K562 (cell line): ENCODE data around the gene KIAA1958. TPM values are rescaled to one million over a fixed set of nuclear protein-coding genes. Genes with fewer than 3 reads are reported as not detected.
A peak's percentile ranks its signal among the peaks of the same experiment; 100 is the strongest.

Experiments
- ATAC-seq: fragments of 200-7000 bp; cut with Tn5 transposase; 3 replicates; pipeline ENCODE4 v1.9.1; 2020; ENCODE audit warnings: moderate library complexity
- BruUV-seq: library from RNA; stranded (reverse); fragments of 400-500 nt; replicated peaks from 2 replicates; lab custom pipeline; 2021; lab: Mats Ljungman, UMichigan
- CTCF ChIA-PET: fragments of 300-600 bp; formaldehyde crosslinking; extraction: SDS; loops from one replicate; lab custom pipeline; 2021; ENCODE audit warnings: low intra/inter-chr PET ratio; lab: Yijun Ruan, JAX
- POLR2A ChIA-PET: fragments of 300-600, 350-650 bp; sonication (Branson Sonifier 250); formaldehyde crosslinking; extraction: SDS; loops from one replicate; lab custom pipeline; 2021; ENCODE audit warnings: antibody characterized with exemption, inconsistent platforms; lab: Yijun Ruan, JAX
- DNase-seq, 4 experiments: peaks; one replicate each; pipeline versions ENCODE4 v3.0.0 to v3.0.0-alpha.2; 2011 to 2018; ENCODE audit warnings: low spot score in 3 of 4, mixed read lengths in 3 of 4; ENCODE audit errors: extremely low read depth in 1 of 4
- FAIRE-seq: peaks from 2 replicates; lab custom pipeline; 2011; peaks lifted over from hg19 to GRCh38; lab: Jason Lieb, UNC
- H2AFZ ChIP-seq: 2 replicates; pipeline ENCODE4 v1.6.0; 2011; ENCODE audit warnings: low read depth, low read length, control low read depth, inconsistent platforms
- H3K27ac ChIP-seq: fragments of 200-600 bp; 3 replicates; pipeline ENCODE4 v1.8.0; 2011; ENCODE audit warnings: low read depth, mild to moderate bottlenecking, control low read depth, inconsistent platforms, low read length, moderate library complexity, mixed read lengths; ENCODE audit errors: extremely low read depth
- H3K27me3 ChIP-seq, 2 experiments: fragments of 300-600 bp in 1 of 2; 2 replicates in 1 of 2; 3 replicates in 1 of 2; pipeline versions ENCODE4 v1.6.0 to v1.8.0; 2011; ENCODE audit warnings: inconsistent platforms in 2 of 2, low read length in 2 of 2, mild to moderate bottlenecking in 1 of 2, mixed read lengths in 1 of 2, moderate library complexity in 1 of 2; ENCODE audit not compliant: control insufficient read depth in 2 of 2, insufficient read depth in 2 of 2
- H3K36me3 ChIP-seq: fragments of 300-600 bp; 3 replicates; pipeline ENCODE4 v1.8.0; 2011; ENCODE audit warnings: mild to moderate bottlenecking, low read length, inconsistent platforms; ENCODE audit not compliant: control insufficient read depth, insufficient read depth
- H3K4me1 ChIP-seq, 2 experiments: fragments of 200-600 bp in 1 of 2; replicated peaks in 1 of 2; 2 replicates in 1 of 2; 3 replicates in 1 of 2; pipeline versions ENCODE4 v1.5.1 to v1.8.0; 2011; ENCODE audit warnings: inconsistent platforms in 2 of 2, low read length in 2 of 2, mild to moderate bottlenecking in 1 of 2, mixed read lengths in 1 of 2, moderate library complexity in 1 of 2; ENCODE audit not compliant: control insufficient read depth in 2 of 2, insufficient read depth in 2 of 2
- H3K4me2 ChIP-seq: 2 replicates; pipeline ENCODE4 v1.6.1; 2011; ENCODE audit warnings: low read length, control low read depth, inconsistent platforms, mixed read lengths; ENCODE audit not compliant: insufficient read depth
- H3K4me3 ChIP-seq: fragments of 200-600 bp; sonication (generic), shearing (Covaris generic); 2 replicates; pipeline ENCODE4 v1.5.1; 2016; ENCODE audit warnings: control low read depth, inconsistent platforms
- H3K79me2 ChIP-seq: fragments of 200-600 bp; 3 replicates; pipeline ENCODE4 v1.8.0; 2011; ENCODE audit warnings: low read length, inconsistent platforms; ENCODE audit not compliant: control insufficient read depth, insufficient read depth
- H3K9ac ChIP-seq, 2 experiments: 2 replicates each; pipeline versions ENCODE4 v1.6.0 to v1.6.1; 2011; ENCODE audit warnings: low read depth in 2 of 2, low read length in 2 of 2, control low read depth in 1 of 2, inconsistent platforms in 1 of 2, mild to moderate bottlenecking in 1 of 2, mixed read lengths in 1 of 2; ENCODE audit not compliant: insufficient read depth in 1 of 2
- H3K9me1 ChIP-seq: one replicate; pipeline ENCODE4 v1.6.0; 2011; ENCODE audit warnings: inconsistent platforms, mild to moderate bottlenecking, low read length, moderate library complexity; ENCODE audit not compliant: control insufficient read depth, insufficient read depth
- H3K9me3 ChIP-seq: replicated peaks from 2 replicates; pipeline ENCODE4 v1.5.1; 2011; ENCODE audit warnings: low read depth, low read length, inconsistent platforms; ENCODE audit not compliant: control insufficient read depth, insufficient read depth
- H4K20me1 ChIP-seq: replicated peaks from 2 replicates; pipeline ENCODE4 v1.6.1; 2011; ENCODE audit warnings: low read length, inconsistent platforms, mixed read lengths; ENCODE audit not compliant: control insufficient read depth, insufficient read depth
- EP300 ChIP-seq: IDR thresholded peaks from 2 replicates; pipeline ENCODE4 v1.6.1; 2012; ENCODE audit warnings: low read length, improper control_type of control experiment
- HOXB6 ChIP-seq: fragments of 250-450 bp; sonication (Bioruptor Pico); IDR thresholded peaks from 2 replicates; pipeline ENCODE4 v1.5.1; 2022; ENCODE audit warnings: mild to moderate bottlenecking, borderline replicate concordance
- MEIS2 ChIP-seq: fragments of 450-650 bp; IDR thresholded peaks from 2 replicates; pipeline ENCODE4 v1.6.1; 2014; ENCODE audit warnings: mild to moderate bottlenecking; ENCODE audit not compliant: partially characterized antibody
- PBX2 ChIP-seq, 2 experiments: IDR thresholded peaks in 1 of 2; conservative IDR thresholded peaks in 1 of 2; 2 replicates each; pipeline ENCODE4 v1.6.1; 2016; ENCODE audit warnings: low read depth in 2 of 2, mild to moderate bottlenecking in 1 of 2, missing compliant biosample characterization in 1 of 2, missing genetic modification characterization in 1 of 2, moderate library complexity in 1 of 2
- WGBS: fragments of 100-300 bp; shearing (Covaris generic); methylation state at CpG from one replicate; pipeline ENCODE4 v1.1.6; 2016; ENCODE audit warnings: low coverage, mixed read lengths; ENCODE audit not compliant: insufficient coverage; ENCODE audit errors: missing lambda C conversion rate; 5-methylcytosine and 5-hydroxymethylcytosine counted together
- in situ Hi-C: fragments of 300-500 bp; cut with MboI; formaldehyde crosslinking; loops from 4 replicates; pipeline ENCODE4 v1.15.0; 2018; ENCODE audit warnings: inconsistent platforms, mixed read lengths
- intact Hi-C: fragments of 100-400 bp; cut with micrococcal nuclease; formaldehyde crosslinking; loops from 2 replicates; pipeline ENCODE4 v1.14.2; 2022
- polyA plus RNA-seq, 8 experiments: library from polyadenylated mRNA; depleted of rRNA in 4 of 8; stranded (reverse) in 5 of 8; unstranded in 3 of 8; fragments of >200 nt; fragmentation: Nextera tagmentation in 2 of 8; fragmentation: Illumina TruSeq in 1 of 8; extraction: Ambion mirVana in 2 of 8; extraction: Trizol in 1 of 8; gene quantifications; 2 replicates each; pipeline versions ENCODE4 v1.2.1 to v1.2.3, GENCODE V29; 2011 to 2014; ENCODE audit warnings: inconsistent platforms in 1 of 8, missing spikeins in 1 of 8
- total RNA-seq, 7 experiments: library from RNA; depleted of rRNA in 6 of 7; stranded (reverse); fragments of >200 nt in 6 of 7; fragmentation: Illumina TruSeq in 2 of 7; extraction: Trizol in 2 of 7; gene quantifications; 2 replicates each; pipeline versions ENCODE4 v1.2.1 to v1.2.3, GENCODE V29; 2011 to 2021; ENCODE audit warnings: low replicate concordance in 1 of 7
- TF ChIP-seq, protein P1 (sequence below): sonication (generic); formaldehyde crosslinking; IDR thresholded peaks from 2 replicates; pipeline ENCODE4 v1.8.1; 2023; ENCODE audit warnings: mild to moderate bottlenecking, missing genetic modification reagents

The KIAA1958 gene
- total and polyA plus RNA-seq, 9 of the 15 experiments (the other 6 are each of a cell fraction or from before 2014, with no cell fraction given) = 1.1 to 16.0 (median 10.1) TPM

- intact Hi-C loops = no loop called here
- no peak for ATAC-seq
Observed at GRCh38 chr9:112542593-112543292, 56.1 kb downstream of the KIAA1958 start.

More at GRCh38 chr9:112542593-112543292, 56.1 kb downstream of the KIAA1958 start:
- DNase-seq = no peak
- Histone ChIP-seq H3K27ac (peak overlapping the region; percentile 40; the same call in 1 of the 3 replicates), H3K27me3 (no peaks in the 10 kb centered on the region), H3K9me1 (no peaks in the 10 kb centered on the region), H3K4me1 (peaks cover 17 to 55% of the 10 kb centered on the region in 2 experiments), H3K4me3 (no peak overlapping the region), H3K79me2 (peaks cover 62% of the 10 kb centered on the region), H3K4me2 (no peak overlapping the region), H4K20me1 (no peaks in the 10 kb centered on the region), H3K9ac (no peak overlapping the region), H3K9me3 (no peaks in the 10 kb centered on the region), H3K36me3 (no peaks in the 10 kb centered on the region), H2AFZ (no peak overlapping the region)
- no peak for FAIRE-seq
- CTCF ChIA-PET = no interaction called here
- WGBS = 67% methylated on average over 1 of the region's 1 CpG
- no TSS peak for BruUV-seq
- POLR2A ChIA-PET = interaction anchor here (1.2 to 2.4 kb wide), 2 partner anchors 12 to 26 kb away, joined by 4 to 8 read pairs; no protein-coding TSS in a partner anchor
- TF ChIP-seq PBX2 (CRISPR knock-in tag; IDR thresholded peaks at IDR 0.05; ENCODE audit: low read depth) = no peak
- TF ChIP-seq PBX2 (tag; conservative IDR thresholded peaks at IDR 0.05; ENCODE audit: low read depth) = peak; percentile 58
- TF ChIP-seq MEIS2 = peak; percentile 72
- TF ChIP-seq, protein P1, sequence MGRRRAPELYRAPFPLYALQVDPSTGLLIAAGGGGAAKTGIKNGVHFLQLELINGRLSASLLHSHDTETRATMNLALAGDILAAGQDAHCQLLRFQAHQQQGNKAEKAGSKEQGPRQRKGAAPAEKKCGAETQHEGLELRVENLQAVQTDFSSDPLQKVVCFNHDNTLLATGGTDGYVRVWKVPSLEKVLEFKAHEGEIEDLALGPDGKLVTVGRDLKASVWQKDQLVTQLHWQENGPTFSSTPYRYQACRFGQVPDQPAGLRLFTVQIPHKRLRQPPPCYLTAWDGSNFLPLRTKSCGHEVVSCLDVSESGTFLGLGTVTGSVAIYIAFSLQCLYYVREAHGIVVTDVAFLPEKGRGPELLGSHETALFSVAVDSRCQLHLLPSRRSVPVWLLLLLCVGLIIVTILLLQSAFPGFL (CRISPR knock-in tag) = 0 out of 2 replicates have a peak, but pooled peaks have one; percentile 18
- TF ChIP-seq HOXB6 (CRISPR knock-in tag) = no peak
- TF ChIP-seq EP300 = peak; percentile 7; the same call in 1 of the 2 replicates
- in situ Hi-C loops = no loop called here
